HCT116 (cell line): Measurements from ENCODE around the gene ALDH1L2.

Source experiments
- CEBPB ChIP-seq: IDR thresholded peaks from 2 replicates; pipeline ENCODE4 v1.6.1; 2012; ENCODE audit warnings: low read depth
- EGR1 ChIP-seq: IDR thresholded peaks from 2 replicates; pipeline ENCODE4 v1.6.1; 2012; ENCODE audit warnings: low read depth
- EZH2phosphoT487 ChIP-seq: fragments of 200-600 bp; IDR thresholded peaks from 2 replicates; pipeline ENCODE4 v1.6.1; 2018; ENCODE audit warnings: antibody characterized with exemption, borderline replicate concordance
- MAX ChIP-seq: IDR thresholded peaks from 2 replicates; pipeline ENCODE4 v1.6.1; 2012
- POLR2A ChIP-seq: IDR thresholded peaks from 2 replicates; pipeline ENCODE4 v1.7.0; 2011; ENCODE audit warnings: borderline replicate concordance; ENCODE audit not compliant: insufficient read depth, insufficient read length; ENCODE audit errors: extremely low read depth
- POLR2AphosphoS5 ChIP-seq: IDR thresholded peaks from 2 replicates; pipeline ENCODE4 v1.6.1; 2011; ENCODE audit warnings: mild to moderate bottlenecking, low read depth, low read length, moderate library complexity
- REST ChIP-seq: IDR thresholded peaks from 2 replicates; pipeline ENCODE4 v1.6.1; 2012; ENCODE audit warnings: low read depth
- ZNF274 ChIP-seq: fragments of 200-500 bp; sonication (Bioruptor generic); IDR thresholded peaks from 2 replicates; pipeline ENCODE4 v1.6.1; 2014; ENCODE audit warnings: mild to moderate bottlenecking, low read depth, low read length, inconsistent platforms
- TF ChIP-seq, protein P1 (sequence below), 3 experiments: fragments of 200-600 bp in 1 of 3; sonication (generic) in 1 of 3; IDR thresholded peaks in 2 of 3; conservative IDR thresholded peaks in 1 of 3; 2 replicates each; pipeline ENCODE4 v1.5.1; 2012 to 2017; ENCODE audit warnings: low read depth in 2 of 3, low read length in 2 of 3, antibody characterized with exemption in 1 of 3, borderline replicate concordance in 1 of 3, control low read depth in 1 of 3, mild to moderate bottlenecking in 1 of 3, mixed read lengths in 1 of 3, mixed run types in 1 of 3, moderate library complexity in 1 of 3; ENCODE audit not compliant: insufficient read depth in 1 of 3

GRCh38 chr12:105085501-105085900, 1.2 kb upstream of the ALDH1L2 start:
- TF ChIP-seq REST (no peak), MAX (no peak), POLR2A (no peak), ZNF274 (no peak), EGR1 (no peak), CEBPB (no peak), EZH2phosphoT487 (no peak), POLR2AphosphoS5 (no peak)
- TF ChIP-seq, protein P1, sequence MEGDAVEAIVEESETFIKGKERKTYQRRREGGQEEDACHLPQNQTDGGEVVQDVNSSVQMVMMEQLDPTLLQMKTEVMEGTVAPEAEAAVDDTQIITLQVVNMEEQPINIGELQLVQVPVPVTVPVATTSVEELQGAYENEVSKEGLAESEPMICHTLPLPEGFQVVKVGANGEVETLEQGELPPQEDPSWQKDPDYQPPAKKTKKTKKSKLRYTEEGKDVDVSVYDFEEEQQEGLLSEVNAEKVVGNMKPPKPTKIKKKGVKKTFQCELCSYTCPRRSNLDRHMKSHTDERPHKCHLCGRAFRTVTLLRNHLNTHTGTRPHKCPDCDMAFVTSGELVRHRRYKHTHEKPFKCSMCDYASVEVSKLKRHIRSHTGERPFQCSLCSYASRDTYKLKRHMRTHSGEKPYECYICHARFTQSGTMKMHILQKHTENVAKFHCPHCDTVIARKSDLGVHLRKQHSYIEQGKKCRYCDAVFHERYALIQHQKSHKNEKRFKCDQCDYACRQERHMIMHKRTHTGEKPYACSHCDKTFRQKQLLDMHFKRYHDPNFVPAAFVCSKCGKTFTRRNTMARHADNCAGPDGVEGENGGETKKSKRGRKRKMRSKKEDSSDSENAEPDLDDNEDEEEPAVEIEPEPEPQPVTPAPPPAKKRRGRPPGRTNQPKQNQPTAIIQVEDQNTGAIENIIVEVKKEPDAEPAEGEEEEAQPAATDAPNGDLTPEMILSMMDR (IDR thresholded peaks at IDR 0.05 in 2 of 3, conservative IDR thresholded peaks at IDR 0.05 in 1 of 3; ENCODE audit: borderline replicate concordance in 1 of 3, insufficient read depth in 1 of 3, low read depth in 2 of 3, low read length in 2 of 3) = peak in 1 of 3 experiments; percentile 19; a peak in 2 of 6 replicates
